ENCODE results near the gene SIKE1.
"Not testable (repeated sequence)": the region's sequence is repeated elsewhere in the genome, so short reads cannot be mapped to it uniquely, and the experiment has no call there.

The SIKE1 gene

DNA sequence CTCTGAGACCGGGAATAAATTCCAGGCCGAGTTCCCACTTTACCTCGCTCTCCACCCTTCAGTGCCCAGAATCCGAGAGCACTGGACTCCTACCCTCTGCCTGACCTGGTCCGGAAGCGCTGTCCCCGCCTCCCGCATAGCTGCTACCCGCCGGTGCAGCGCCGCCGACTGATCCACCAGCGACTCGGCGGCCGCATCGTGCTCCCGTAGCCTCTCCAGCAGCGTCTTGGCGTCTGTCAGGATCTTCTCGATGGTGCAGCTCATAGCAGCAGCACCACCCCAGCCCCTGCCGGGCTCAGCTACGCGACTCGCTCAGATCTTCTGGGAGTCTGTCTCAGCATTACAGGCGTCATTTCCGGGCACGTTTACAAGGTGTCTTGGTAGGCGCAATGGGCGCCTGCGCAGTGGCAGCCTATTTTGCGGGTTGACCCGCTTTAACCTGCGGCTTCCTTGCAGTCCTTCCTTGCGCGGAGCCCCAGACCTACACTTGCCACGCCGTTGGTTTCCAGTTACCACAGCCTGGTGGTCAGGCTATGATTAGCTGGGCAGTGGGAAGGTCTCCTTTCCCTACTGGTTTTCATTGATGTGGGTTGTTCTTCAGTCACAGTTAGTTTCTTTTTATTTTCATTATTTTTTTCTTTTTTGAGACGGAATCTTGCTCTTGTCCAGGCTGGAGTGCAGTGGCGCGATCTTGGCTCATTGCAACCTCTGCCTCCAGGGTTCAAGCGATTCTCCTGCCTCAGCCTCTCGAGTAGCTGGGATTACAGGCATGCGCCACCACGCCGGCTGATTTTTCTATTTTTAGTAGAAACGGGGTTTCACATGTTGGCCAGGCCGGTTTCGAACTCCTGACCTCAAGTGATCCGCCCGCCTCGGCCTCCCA lies at the start of gene SIKE1:
Gene SIKE1 (minus strand): TSS at position 342 of the 883 bp plus-strand sequence. CDS start 78 bp downstream, at position 264.
- peak; percentile 89 for DNase-seq (ENCODE audit: low read depth)

DNA sequence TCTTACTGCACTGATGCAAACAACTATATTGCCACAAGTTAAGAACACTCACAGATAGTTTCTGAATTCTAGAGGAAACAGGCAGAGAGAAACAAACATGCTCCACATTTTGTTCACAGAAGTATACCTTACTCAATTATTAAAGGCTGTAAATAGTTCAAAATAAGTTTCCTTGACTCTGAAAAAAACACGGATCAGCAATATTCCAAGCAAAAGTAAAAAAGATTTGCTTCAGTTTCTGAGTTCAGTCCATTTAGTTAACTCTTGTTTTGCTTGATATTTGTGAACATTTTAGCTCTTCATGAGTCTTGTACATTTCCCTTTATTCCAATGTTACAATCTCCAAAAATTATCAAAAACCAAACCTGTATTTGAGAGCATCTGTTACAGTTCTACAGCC lies 49.6 kb upstream of the SIKE1 start:
- not testable (repeated sequence) for DNase-seq (ENCODE audit: low read depth)

DNA sequence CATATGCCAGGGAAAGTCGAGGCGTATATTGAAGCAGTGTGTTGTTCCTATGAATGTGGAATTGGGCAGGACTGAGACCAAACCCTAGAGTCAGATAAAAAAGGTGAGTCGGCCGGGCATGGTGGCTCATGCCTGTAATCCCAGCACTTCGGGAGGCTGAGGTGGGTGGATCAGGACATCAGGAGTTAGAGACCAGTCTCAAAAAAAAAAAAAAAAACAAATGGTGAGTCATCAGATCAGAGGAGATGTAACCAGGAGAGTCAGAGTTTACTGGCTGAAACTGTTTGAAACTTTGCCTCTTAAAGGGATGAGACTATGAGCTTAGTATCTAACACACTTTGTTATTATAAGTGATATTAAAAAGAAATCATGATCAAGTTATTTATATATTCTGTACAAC lies 47.8 kb upstream of the SIKE1 start:
- no peak for DNase-seq (ENCODE audit: low read depth)

- no peak for DNase-seq (ENCODE audit: low read depth)
Observed at GRCh38 chr1:114821978-114822377, 41.5 kb upstream of the SIKE1 start.

DNA sequence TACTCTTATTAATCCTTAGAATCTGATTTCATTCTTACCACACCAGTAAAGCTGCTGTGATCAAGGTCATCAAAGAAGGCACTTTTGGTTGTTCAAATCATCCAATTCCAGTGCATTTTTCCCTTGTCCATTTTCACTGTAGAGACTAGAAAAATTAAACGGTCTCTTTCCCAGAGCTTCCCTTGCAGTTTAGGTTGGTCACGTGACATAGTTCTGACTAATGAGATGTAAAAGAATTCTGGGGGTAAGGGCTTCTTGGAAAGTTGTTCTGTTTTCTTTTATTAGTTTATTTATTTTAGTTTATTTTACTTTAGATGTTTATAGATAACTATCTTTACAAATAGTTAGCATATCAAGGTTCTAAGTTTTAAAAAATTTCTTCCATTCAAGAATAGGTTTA lies 39.9 kb upstream of the SIKE1 start:
- no peak for DNase-seq (ENCODE audit: low read depth)

DNA sequence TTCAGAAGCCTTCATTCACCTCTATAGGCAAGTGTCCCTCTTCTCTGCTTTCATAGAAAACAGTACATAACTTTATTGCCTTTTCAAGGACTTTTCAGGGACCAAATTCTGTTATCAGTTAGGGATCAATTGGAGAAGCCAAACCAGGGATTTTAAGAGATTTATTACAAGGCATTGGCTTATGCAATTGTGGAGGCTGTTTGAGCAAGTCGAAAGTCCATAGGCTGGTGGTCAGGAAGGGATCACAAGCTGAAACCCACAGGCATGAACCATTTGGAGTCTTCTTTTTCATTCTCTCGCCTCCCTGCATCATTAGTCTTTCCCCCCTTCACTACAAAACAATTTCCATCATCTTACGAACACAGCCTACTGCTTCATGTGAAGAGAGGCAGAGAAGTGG lies 39.4 kb upstream of the SIKE1 start:
- DNase-seq (ENCODE audit: low read depth) = no peak

GRCh38 chr1:114804449-114804848 lies 24.0 kb upstream of the SIKE1 start:
- not testable (repeated sequence) for DNase-seq (ENCODE audit: low read depth)

GRCh38 chr1:114803001-114803400 lies 22.5 kb upstream of the SIKE1 start:
- no peak for DNase-seq (ENCODE audit: low read depth)

DNA sequence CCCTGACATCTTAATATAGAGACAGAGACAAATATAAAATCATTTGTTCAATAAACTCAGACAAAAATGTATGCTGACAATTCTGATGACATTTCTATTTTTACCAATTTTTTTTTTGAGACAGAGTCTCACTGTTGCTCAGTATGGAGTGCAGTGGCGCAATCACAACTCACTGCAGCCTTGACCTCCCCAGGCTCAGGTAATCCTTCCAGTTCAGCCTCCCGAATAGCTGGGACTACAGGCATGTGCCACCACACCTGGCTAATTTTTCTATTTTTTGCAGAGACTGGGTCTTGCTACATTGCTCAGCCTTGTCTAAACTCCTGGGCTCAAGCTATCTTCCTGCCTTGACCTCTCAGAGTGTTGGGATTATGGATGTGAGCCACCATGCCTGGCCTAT lies 13.6 kb upstream of the SIKE1 start:
- no peak for DNase-seq (ENCODE audit: low read depth)

DNA sequence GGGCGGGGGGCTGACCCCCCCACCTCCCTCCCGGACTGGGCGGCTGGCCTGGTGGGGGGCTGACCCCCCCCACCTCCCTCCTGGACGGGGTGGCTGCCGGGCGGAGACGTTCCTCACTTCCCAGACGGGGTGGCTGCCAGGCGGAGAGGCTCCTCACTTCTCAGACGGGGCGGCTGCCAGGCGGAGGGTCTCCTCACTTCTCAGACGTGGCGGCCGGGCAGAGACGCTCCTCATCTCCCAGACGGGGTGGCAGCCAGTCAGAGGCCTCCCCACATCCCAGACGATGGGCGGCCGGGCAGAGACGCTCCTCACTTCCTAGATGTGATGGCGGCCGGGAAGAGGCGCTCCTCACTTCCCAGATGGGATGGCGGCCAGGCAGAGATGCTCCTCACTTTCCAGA lies 10.1 kb upstream of the SIKE1 start:
- not testable (repeated sequence) for DNase-seq (ENCODE audit: low read depth)

- not testable (repeated sequence) for DNase-seq (ENCODE audit: low read depth)
Observed at GRCh38 chr1:114786440-114786839, 6.0 kb upstream of the SIKE1 start.

DNA sequence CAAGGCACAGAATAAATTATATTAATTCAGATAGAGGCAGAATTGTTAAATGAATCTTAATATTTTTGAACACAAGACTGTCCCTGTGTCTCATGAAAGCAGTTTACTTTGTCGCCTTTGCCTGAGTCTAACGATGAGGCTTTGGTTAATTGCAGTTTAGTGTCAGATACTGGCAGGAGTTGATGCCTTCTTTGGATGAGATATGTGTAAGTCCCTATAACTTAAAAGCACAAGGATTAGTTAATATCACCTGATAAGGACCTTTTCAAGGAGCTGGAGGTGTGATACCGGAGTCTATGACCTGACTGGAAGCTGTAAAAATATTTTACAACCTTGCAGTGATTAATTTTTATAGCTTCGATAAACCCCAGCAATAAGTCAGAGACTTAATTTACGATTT lies 2.0 kb upstream of the SIKE1 start:
- DNase-seq (ENCODE audit: low read depth) = no peak

DNA sequence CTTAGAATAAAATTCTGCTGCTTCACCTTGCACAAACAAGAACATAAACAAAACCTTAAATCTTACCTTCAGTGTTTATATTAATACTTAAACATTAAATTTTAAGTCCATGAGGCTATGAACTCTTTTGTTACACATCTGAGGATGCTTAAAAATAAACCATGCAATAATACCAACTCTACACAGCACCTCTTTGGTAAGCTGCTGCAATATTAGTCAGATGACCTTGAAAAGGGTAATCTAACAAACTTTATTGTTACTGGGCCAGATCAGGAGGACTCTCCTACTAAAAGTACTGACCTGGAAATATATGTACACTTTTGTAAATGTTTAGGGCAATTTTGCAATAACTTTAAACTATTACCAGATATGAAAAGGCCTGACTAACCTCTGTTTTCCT lies 763 bp downstream of the SIKE1 start:
- no peak for DNase-seq (ENCODE audit: low read depth)

DNA sequence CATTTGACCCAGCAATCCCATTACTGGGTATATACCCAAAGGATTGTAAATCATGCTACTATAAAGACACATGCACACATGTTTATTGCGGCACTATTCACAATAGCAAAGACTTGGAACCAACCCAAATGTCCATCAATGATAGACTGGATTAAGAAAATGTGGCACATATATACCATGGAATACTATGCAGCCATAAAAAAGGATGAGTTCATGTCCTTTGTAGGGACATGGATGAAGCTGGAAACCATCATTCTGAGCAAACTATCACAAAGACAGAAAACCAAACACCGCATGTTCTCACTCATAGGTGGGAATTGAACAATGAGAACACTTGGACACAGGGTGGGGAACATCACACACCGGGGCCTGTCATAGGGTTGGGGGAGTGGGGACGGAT lies 3.8 kb downstream of the SIKE1 start:
- not testable (repeated sequence) for DNase-seq (ENCODE audit: low read depth)

GRCh38 chr1:114771992-114772391 lies 8.5 kb downstream of the SIKE1 start:
- no peak for DNase-seq (ENCODE audit: low read depth)

- DNase-seq (ENCODE audit: low read depth) = no peak
Observed at GRCh38 chr1:114770989-114771388, 9.5 kb downstream of the SIKE1 start.

GRCh38 chr1:114764689-114765088 lies 15.8 kb downstream of the SIKE1 start:
- DNase-seq (ENCODE audit: low read depth) = no peak

DNA sequence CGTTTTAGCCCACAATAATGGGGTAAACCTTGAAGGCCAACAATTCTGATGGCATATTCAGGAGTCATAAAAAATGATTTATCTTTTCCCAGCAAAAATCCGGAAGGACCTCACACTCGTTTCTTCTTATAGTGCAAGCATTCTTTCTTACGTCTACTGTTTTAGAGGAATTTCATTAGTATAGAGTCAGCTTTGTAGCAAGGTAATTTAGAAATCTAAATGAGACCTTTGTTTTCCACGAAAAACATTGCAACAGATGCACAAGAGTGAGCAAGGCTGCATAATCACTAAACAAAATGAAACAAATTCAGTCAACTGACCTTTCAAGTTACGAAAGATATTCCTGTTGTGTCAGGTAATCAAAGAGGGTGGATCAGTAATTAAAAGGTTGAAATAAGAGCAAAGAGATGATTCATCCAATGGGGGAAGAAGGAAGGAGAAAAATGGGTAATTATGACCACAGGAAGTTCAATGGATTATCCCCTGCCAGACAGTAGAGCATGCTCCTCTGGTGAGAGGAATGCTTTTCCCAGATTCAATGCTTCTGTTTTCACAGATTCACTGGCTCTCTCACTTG lies 22.1 kb downstream of the SIKE1 start:
- no peak for DNase-seq (ENCODE audit: low read depth)

- DNase-seq (ENCODE audit: low read depth) = peak; percentile 94
Observed at GRCh38 chr1:114757455-114758255, 22.8 kb downstream of the SIKE1 start, which contains the start of gene CSDE1. Gene CSDE1 (minus strand): TSS chr1:114757984. CDS start chr1:114739890, 18,094 bp downstream.

DNA sequence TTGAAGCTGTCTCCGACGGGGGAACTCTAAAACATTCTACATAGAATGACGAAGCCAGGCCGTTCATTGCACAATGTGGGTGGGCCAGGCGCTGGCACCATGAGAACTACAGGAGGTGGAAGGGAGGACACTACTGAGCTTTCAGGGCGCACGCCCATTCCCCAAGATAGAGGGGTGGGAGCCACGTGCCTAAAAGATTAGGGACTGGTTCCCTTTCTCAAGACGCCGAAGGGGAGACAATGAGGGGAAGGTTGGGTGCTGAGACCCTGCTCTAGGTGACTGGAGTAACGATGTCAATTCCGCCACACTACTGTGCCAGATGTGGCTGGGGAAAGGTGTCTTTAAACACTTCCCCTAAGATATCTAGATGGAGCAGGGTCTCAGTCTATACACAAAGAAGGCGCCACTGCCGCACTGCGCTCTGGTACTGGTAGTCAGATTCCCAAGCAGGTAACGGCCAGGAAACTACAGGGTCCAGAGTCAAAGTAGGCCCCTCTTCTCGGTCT lies 23.5 kb downstream of the SIKE1 start:
- no peak for DNase-seq (ENCODE audit: low read depth)

DNA sequence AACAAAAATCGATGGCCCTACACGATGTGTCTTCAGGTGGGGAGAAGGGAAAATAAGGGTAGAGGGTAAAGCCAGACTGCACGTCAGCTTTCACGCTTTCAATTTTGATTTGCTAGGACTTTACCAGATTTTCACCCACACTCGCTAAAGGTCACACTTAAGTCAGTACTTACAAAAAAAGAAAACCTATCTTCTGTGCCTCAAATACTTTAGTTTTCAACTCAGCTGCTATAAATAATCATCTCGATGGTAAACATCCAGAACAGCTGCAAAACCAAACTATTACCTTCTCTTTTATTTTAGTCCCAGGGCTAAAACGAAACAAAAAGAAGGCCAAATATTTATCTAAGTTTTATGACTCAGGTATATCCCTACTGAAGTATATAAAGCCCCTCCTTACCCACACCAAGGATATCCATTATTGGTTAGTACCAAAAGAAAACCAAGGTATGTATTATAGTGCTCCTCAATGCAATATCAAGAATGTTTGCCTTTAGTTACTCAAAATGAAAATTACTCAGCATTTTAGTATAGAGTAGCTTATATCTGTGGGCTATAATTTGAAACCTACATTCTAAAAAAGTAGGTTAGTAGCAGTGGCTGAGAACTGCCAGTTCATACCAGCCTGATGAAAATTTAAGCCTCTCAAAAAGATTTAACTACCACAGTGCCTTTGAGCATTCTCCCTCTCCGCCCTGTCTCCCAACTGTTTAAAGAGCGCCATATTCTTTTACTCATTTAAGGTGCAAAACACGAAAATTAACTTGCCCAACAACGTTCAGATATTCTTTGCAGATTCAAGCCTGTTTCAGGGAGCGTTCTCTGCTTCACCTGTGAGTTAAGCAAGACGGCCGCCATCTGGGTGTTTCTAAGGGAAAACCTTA lies 24.2 kb downstream of the SIKE1 start:
- DNase-seq (ENCODE audit: low read depth) = no peak
